Measurements from ENCODE around the gene KXD1.

GRCh38 chr19:18594824-18595373, 37.2 kb downstream of the KXD1 start:
- TF ChIP-seq HDAC2 (IDR thresholded peaks at IDR 0.05) = no peak
- no peak for TF ChIP-seq ZNF274 (IDR thresholded peaks at IDR 0.05; ENCODE audit: insufficient read depth, insufficient read length)
- TF ChIP-seq REST (IDR thresholded peaks at IDR 0.05; ENCODE audit: low read depth, low read length) = no peak
- no peak for TF ChIP-seq PBX3 (IDR thresholded peaks at IDR 0.05; ENCODE audit: insufficient replicate concordance, low read depth, low read length)
- TF ChIP-seq TAF1 (IDR thresholded peaks at IDR 0.05; ENCODE audit: borderline replicate concordance, low read depth, low read length) = no peak
- TF ChIP-seq ZNF622 (IDR thresholded peaks at IDR 0.05) = no peak
- no peak for TF ChIP-seq GATAD2B (conservative IDR thresholded peaks at IDR 0.05; ENCODE audit: low read depth)
- no peak for TF ChIP-seq USF1 (IDR thresholded peaks at IDR 0.05; ENCODE audit: borderline replicate concordance, extremely low read length, insufficient read depth, low read depth, low read length)
- TF ChIP-seq ZBTB33 (IDR thresholded peaks at IDR 0.05) = no peak
- TF ChIP-seq TCF7 (IDR thresholded peaks at IDR 0.05; ENCODE audit: borderline replicate concordance) = no peak
- TF ChIP-seq ELK1 (IDR thresholded peaks at IDR 0.05; ENCODE audit: low read depth, low read length) = no peak
- no peak for TF ChIP-seq BRCA1 (IDR thresholded peaks at IDR 0.05; ENCODE audit: low read depth, low read length)
